NCI-H748 (cell line): ENCODE results near the gene MAB21L1.

ENCODE experiments used
- DNase-seq: peaks from one replicate; lab custom pipeline; 2025; ENCODE audit not compliant: unreplicated experiment; lab: John Stamatoyannopoulos, UW

MAB21L1 gene

DNA sequence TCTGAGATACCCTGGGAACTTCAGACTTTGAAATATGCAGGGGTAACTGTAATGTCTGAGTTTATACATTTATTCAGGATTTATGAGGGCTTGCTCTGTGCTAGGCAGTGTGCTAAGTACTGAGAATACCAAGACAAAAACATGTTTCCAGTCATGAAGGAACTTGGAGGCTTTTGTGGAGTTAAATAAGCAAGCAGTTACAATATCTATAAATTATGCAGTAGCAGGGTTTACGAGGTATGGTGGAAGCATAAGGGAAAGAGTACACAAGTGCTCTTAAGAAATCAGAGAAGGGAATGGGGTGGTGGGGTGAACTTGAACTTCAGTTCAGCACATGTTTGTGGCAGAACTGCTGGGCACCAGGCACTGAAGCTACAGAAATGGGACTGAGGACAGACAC lies 28.0 kb downstream of the MAB21L1 start:
- DNase-seq: no peak
